ENCODE results near the gene CTNNA3. TPM values are rescaled to one million over a fixed set of nuclear protein-coding genes. Genes with fewer than 3 reads are reported as not detected.

The CTNNA3 gene
- total RNA-seq, 1 experiment from 2014 or later: 0.85 TPM

DNA sequence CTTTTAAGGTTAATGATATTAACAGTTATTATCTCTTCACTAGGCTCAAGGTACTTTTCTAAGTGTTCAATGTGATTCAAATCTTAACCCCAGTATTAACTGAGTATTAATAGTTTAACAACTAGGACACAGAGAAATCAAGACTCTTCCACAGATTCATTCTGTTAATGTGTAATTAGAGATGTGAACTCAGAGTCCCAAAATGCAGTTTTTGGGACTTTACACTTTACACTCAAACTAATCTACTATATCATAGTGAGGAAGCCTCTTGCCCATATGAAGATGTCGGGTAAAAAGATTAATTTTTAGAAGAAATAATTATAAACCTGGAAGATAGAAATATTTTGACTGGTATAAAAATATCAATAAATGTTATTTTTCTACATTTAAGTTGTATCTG lies 1414.7 kb downstream of the CTNNA3 start:
- Histone ChIP-seq H3K4me3 (ENCODE audit: low read depth in 2 of 2, low read length in 2 of 2) (no peak overlapping the region), H3K27ac (ENCODE audit: low read length) (no peak overlapping the region), H3K27me3 (ENCODE audit: control insufficient read depth, insufficient read depth, low read length) (no peaks in the 10 kb centered on the region), H3K4me1 (ENCODE audit: control insufficient read depth, insufficient read depth, low read length) (no peaks in the 10 kb centered on the region), H3K36me3 (ENCODE audit: control insufficient read depth, insufficient read depth, low read length) (no peaks in the 10 kb centered on the region), H3K9me3 (ENCODE audit: control insufficient read depth, insufficient read depth, low read depth, low read length) (no peaks in the 10 kb centered on the region)
- no peak for ATAC-seq
- in situ Hi-C loops (cut with HindIII; ENCODE audit: low pct_unique_long_range_greater_than_20kb, low sequenced_read_pairs) (no loop called here), intact Hi-C loops (cut with micrococcal nuclease; ENCODE audit: unreplicated experiment) (no loop called here)
- CTCF ChIA-PET: no interaction called here
- TF ChIP-seq TCF7L2 (IDR thresholded peaks at IDR 0.05; ENCODE audit: low read depth, low read length): no peak
- no peak for TF ChIP-seq SIN3A (IDR thresholded peaks at IDR 0.05; ENCODE audit: borderline replicate concordance, insufficient read depth, low read depth, low read length)
- TF ChIP-seq, protein P1, sequence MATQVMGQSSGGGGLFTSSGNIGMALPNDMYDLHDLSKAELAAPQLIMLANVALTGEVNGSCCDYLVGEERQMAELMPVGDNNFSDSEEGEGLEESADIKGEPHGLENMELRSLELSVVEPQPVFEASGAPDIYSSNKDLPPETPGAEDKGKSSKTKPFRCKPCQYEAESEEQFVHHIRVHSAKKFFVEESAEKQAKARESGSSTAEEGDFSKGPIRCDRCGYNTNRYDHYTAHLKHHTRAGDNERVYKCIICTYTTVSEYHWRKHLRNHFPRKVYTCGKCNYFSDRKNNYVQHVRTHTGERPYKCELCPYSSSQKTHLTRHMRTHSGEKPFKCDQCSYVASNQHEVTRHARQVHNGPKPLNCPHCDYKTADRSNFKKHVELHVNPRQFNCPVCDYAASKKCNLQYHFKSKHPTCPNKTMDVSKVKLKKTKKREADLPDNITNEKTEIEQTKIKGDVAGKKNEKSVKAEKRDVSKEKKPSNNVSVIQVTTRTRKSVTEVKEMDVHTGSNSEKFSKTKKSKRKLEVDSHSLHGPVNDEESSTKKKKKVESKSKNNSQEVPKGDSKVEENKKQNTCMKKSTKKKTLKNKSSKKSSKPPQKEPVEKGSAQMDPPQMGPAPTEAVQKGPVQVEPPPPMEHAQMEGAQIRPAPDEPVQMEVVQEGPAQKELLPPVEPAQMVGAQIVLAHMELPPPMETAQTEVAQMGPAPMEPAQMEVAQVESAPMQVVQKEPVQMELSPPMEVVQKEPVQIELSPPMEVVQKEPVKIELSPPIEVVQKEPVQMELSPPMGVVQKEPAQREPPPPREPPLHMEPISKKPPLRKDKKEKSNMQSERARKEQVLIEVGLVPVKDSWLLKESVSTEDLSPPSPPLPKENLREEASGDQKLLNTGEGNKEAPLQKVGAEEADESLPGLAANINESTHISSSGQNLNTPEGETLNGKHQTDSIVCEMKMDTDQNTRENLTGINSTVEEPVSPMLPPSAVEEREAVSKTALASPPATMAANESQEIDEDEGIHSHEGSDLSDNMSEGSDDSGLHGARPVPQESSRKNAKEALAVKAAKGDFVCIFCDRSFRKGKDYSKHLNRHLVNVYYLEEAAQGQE (IDR thresholded peaks at IDR 0.05; ENCODE audit: insufficient read depth in 1 of 2, low read depth in 2 of 2, low read length in 1 of 2): no peak
- no peak for TF ChIP-seq POLR2AphosphoS5 (IDR thresholded peaks at IDR 0.05; ENCODE audit: low read depth, low read length)
- TF ChIP-seq, protein P2, sequence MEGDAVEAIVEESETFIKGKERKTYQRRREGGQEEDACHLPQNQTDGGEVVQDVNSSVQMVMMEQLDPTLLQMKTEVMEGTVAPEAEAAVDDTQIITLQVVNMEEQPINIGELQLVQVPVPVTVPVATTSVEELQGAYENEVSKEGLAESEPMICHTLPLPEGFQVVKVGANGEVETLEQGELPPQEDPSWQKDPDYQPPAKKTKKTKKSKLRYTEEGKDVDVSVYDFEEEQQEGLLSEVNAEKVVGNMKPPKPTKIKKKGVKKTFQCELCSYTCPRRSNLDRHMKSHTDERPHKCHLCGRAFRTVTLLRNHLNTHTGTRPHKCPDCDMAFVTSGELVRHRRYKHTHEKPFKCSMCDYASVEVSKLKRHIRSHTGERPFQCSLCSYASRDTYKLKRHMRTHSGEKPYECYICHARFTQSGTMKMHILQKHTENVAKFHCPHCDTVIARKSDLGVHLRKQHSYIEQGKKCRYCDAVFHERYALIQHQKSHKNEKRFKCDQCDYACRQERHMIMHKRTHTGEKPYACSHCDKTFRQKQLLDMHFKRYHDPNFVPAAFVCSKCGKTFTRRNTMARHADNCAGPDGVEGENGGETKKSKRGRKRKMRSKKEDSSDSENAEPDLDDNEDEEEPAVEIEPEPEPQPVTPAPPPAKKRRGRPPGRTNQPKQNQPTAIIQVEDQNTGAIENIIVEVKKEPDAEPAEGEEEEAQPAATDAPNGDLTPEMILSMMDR (IDR thresholded peaks at IDR 0.05): no peak
- BruUV-seq (replicated peaks): no TSS peak
- no peak for DNase-seq (ENCODE audit: low read depth, low spot score)
- POLR2A ChIA-PET: no interaction called here

DNA sequence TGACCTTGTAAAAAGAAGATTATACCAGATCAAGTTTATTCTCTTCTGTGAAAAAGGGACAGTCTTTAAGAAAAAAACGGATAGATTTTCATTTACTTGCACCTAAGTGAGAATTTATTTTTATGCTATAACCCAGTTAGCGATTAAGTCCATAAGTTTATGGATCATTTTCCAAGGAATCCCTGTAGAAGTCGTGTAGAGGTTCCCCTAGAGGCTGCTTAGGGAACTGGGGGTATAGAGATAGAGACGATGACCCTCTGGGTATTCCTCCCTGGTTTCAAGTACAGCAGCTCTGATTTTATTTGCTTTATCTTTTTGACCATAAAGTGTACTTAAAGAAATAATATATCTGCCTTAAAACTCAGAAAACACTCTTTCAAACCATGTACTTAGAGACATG lies 1418.5 kb downstream of the CTNNA3 start:
- TF ChIP-seq POLR2AphosphoS5 (IDR thresholded peaks at IDR 0.05; ENCODE audit: low read depth, low read length): no peak
- TF ChIP-seq, protein P1 (IDR thresholded peaks at IDR 0.05; ENCODE audit: insufficient read depth in 1 of 2, low read depth in 2 of 2, low read length in 1 of 2): no peak
- no peak for TF ChIP-seq TCF7L2 (IDR thresholded peaks at IDR 0.05; ENCODE audit: low read depth, low read length)
- no peak for TF ChIP-seq SIN3A (IDR thresholded peaks at IDR 0.05; ENCODE audit: borderline replicate concordance, insufficient read depth, low read depth, low read length)
- TF ChIP-seq, protein P2 (IDR thresholded peaks at IDR 0.05): peak; percentile 21; the same call in 1 of the 2 replicates
- BruUV-seq (replicated peaks): no TSS peak
- DNase-seq (ENCODE audit: low read depth, low spot score): no peak
- Histone ChIP-seq H3K9me3 (ENCODE audit: control insufficient read depth, insufficient read depth, low read depth, low read length) (no peaks in the 10 kb centered on the region), H3K4me3 (ENCODE audit: low read depth in 2 of 2, low read length in 2 of 2) (no peak overlapping the region), H3K36me3 (ENCODE audit: control insufficient read depth, insufficient read depth, low read length) (no peaks in the 10 kb centered on the region), H3K27me3 (ENCODE audit: control insufficient read depth, insufficient read depth, low read length) (no peaks in the 10 kb centered on the region), H3K27ac (ENCODE audit: low read length) (no peak overlapping the region), H3K4me1 (ENCODE audit: control insufficient read depth, insufficient read depth, low read length) (no peaks in the 10 kb centered on the region)
- in situ Hi-C loops (cut with HindIII; ENCODE audit: low pct_unique_long_range_greater_than_20kb, low sequenced_read_pairs) (no loop called here), intact Hi-C loops (cut with micrococcal nuclease; ENCODE audit: unreplicated experiment) (no loop called here)
- CTCF ChIA-PET: no interaction called here
- POLR2A ChIA-PET: no interaction called here
- ATAC-seq: no peak
